HepG2 (cell line): Measurements from ENCODE around the gene MAP2K2. TPM values are rescaled to one million over a fixed set of nuclear protein-coding genes. Genes with fewer than 3 reads are reported as not detected.

Experiments used
- ATAC-seq: fragments of 200-7000 bp; cut with Tn5 transposase; 3 replicates; pipeline ENCODE4 v1.9.1; 2020; ENCODE audit warnings: mild to moderate bottlenecking, moderate library complexity
- BruUV-seq: library from RNA; stranded (reverse); fragments of 400-500 nt; replicated peaks from 2 replicates; lab custom pipeline; 2021; lab: Mats Ljungman, UMichigan
- CTCF ChIA-PET: fragments of 300-600 bp; formaldehyde crosslinking; extraction: SDS; loops from one replicate; lab custom pipeline; 2021; ENCODE audit warnings: low total read pairs, inconsistent platforms, low intra/inter-chr PET ratio; lab: Yijun Ruan, JAX
- POLR2A ChIA-PET: fragments of 350-600 bp; sonication (Branson Sonifier 250); formaldehyde crosslinking; loops from one replicate; lab custom pipeline; 2020; ENCODE audit warnings: antibody characterized with exemption, inconsistent platforms; lab: Yijun Ruan, JAX
- DNase-seq: peaks from one replicate; pipeline ENCODE4 v3.0.0-alpha.2; 2015; ENCODE audit warnings: low spot score
- FAIRE-seq: peaks from 3 replicates; lab custom pipeline; 2011; peaks lifted over from hg19 to GRCh38; lab: Jason Lieb, UNC
- H2AFZ ChIP-seq: one replicate; pipeline ENCODE4 v1.6.1; 2011; ENCODE audit warnings: low read length, inconsistent platforms
- H3K27ac ChIP-seq: fragments of 300-600 bp; 3 replicates; pipeline ENCODE4 v1.8.0; 2011; ENCODE audit warnings: mixed run types, mild to moderate bottlenecking, mixed read lengths, low read length, inconsistent platforms; ENCODE audit not compliant: insufficient read depth; ENCODE audit errors: extremely low read length
- H3K27me3 ChIP-seq, 2 experiments: fragments of 200-600 bp in 1 of 2; 2 replicates in 1 of 2; 3 replicates in 1 of 2; pipeline versions ENCODE4 v1.6.0 to v1.8.0; 2011; ENCODE audit warnings: low read length in 2 of 2, mild to moderate bottlenecking in 2 of 2, moderate library complexity in 2 of 2, inconsistent platforms in 1 of 2; ENCODE audit not compliant: insufficient read depth in 2 of 2, control insufficient read depth in 1 of 2
- H3K36me3 ChIP-seq, 2 experiments: fragments of 200-600 bp in 1 of 2; replicated peaks in 1 of 2; 2 replicates in 1 of 2; 3 replicates in 1 of 2; pipeline versions ENCODE4 v1.5.1 to v1.8.0; 2011; ENCODE audit warnings: low read length in 2 of 2, inconsistent platforms in 1 of 2; ENCODE audit not compliant: insufficient read depth in 2 of 2, control insufficient read depth in 1 of 2
- H3K4me1 ChIP-seq: 2 replicates; pipeline ENCODE4 v1.5.1; 2012; ENCODE audit warnings: low read length, inconsistent platforms; ENCODE audit not compliant: insufficient read depth
- H3K4me2 ChIP-seq: 2 replicates; pipeline ENCODE4 v1.6.0; 2011; ENCODE audit warnings: low read depth, low read length, inconsistent platforms
- H3K4me3 ChIP-seq, 3 experiments: fragments of 200-600 bp in 1 of 3; sonication (generic), shearing (Covaris generic) in 1 of 3; replicated peaks in 1 of 3; 2 replicates each; pipeline ENCODE4 v1.5.1; 2011 to 2016; ENCODE audit warnings: low read length in 3 of 3, inconsistent platforms in 2 of 3, low read depth in 2 of 3, mild to moderate bottlenecking in 2 of 3, control low read depth in 1 of 3, mixed read lengths in 1 of 3; ENCODE audit not compliant: insufficient read depth in 1 of 3
- H3K79me2 ChIP-seq: one replicate; pipeline ENCODE4 v1.6.1; 2011; ENCODE audit warnings: low read length, inconsistent platforms; ENCODE audit not compliant: insufficient read depth
- H3K9ac ChIP-seq: 2 replicates; pipeline ENCODE4 v1.6.0; 2011; ENCODE audit warnings: mild to moderate bottlenecking, low read depth, low read length, inconsistent platforms; ENCODE audit not compliant: insufficient read depth
- H3K9me3 ChIP-seq: 2 replicates; pipeline ENCODE4 v1.5.1; 2012; ENCODE audit warnings: mild to moderate bottlenecking, low read length
- H4K20me1 ChIP-seq: 2 replicates; pipeline ENCODE4 v1.6.0; 2011; ENCODE audit warnings: inconsistent platforms, mild to moderate bottlenecking, low read length, moderate library complexity; ENCODE audit not compliant: insufficient read depth
- ARNTL ChIP-seq: sonication (generic); formaldehyde crosslinking; IDR thresholded peaks from 2 replicates; pipeline ENCODE4 v1.4.0; 2020; ENCODE audit warnings: mild to moderate bottlenecking, missing genetic modification reagents
- CCAR2 ChIP-seq: fragments of 200-400 bp; formaldehyde crosslinking; optimal IDR thresholded peaks from 2 replicates; pipeline ENCODE3; 2018; ENCODE audit warnings: low read depth, mild to moderate bottlenecking, low read length, moderate library complexity
- ELF3 ChIP-seq: IDR thresholded peaks from 2 replicates; pipeline ENCODE4 v1.6.1; 2016; ENCODE audit warnings: missing genetic modification reagents, missing compliant biosample characterization
- HOXA3 ChIP-seq: sonication (generic); formaldehyde crosslinking; IDR thresholded peaks from 2 replicates; pipeline ENCODE4 v1.5.0; 2020; ENCODE audit warnings: missing genetic modification reagents
- SAFB2 ChIP-seq: sonication (generic); formaldehyde crosslinking; IDR thresholded peaks from 2 replicates; pipeline ENCODE4 v1.5.1; 2020; ENCODE audit warnings: missing genetic modification reagents, low read depth, mild to moderate bottlenecking, borderline replicate concordance
- SIX4 ChIP-seq: sonication (generic); formaldehyde crosslinking; IDR thresholded peaks from 2 replicates; pipeline ENCODE4 v1.4.0; 2020; ENCODE audit warnings: missing genetic modification reagents
- TFDP1 ChIP-seq: IDR thresholded peaks from 2 replicates; pipeline ENCODE4 v1.6.1; 2016; ENCODE audit warnings: missing compliant biosample characterization, missing genetic modification reagents, borderline replicate concordance
- ZBTB3 ChIP-seq: sonication (generic); formaldehyde crosslinking; IDR thresholded peaks from 2 replicates; pipeline ENCODE4 v1.4.0; 2020; ENCODE audit warnings: low read depth, mild to moderate bottlenecking, moderate library complexity, missing genetic modification reagents, borderline replicate concordance
- ZBTB38 ChIP-seq: sonication (generic); formaldehyde crosslinking; IDR thresholded peaks from 2 replicates; pipeline ENCODE4 v1.5.1; 2020; ENCODE audit warnings: mild to moderate bottlenecking, missing genetic modification reagents
- ZC3H13 ChIP-seq: sonication (generic); formaldehyde crosslinking; IDR thresholded peaks from 2 replicates; pipeline ENCODE4 v1.8.1; 2023; ENCODE audit warnings: mild to moderate bottlenecking, missing genetic modification reagents, moderate library complexity
- ZNF331 ChIP-seq: sonication (generic); formaldehyde crosslinking; IDR thresholded peaks from 2 replicates; pipeline ENCODE4 v1.4.0; 2020; ENCODE audit warnings: missing genetic modification reagents
- ZNF460 ChIP-seq: sonication (generic); formaldehyde crosslinking; IDR thresholded peaks from 2 replicates; pipeline ENCODE4 v1.5.1; 2020; ENCODE audit warnings: missing genetic modification reagents, mild to moderate bottlenecking, borderline replicate concordance
- ZNF564 ChIP-seq: sonication (generic); formaldehyde crosslinking; IDR thresholded peaks from 2 replicates; pipeline ENCODE4 v1.8.1; 2023; ENCODE audit warnings: mild to moderate bottlenecking, missing genetic modification reagents
- ZNF83 ChIP-seq: sonication (generic); formaldehyde crosslinking; IDR thresholded peaks from 2 replicates; pipeline ENCODE4 v1.4.0; 2020; ENCODE audit warnings: missing genetic modification reagents, mild to moderate bottlenecking, borderline replicate concordance
- WGBS: methylation state at CpG from one replicate; pipeline ENCODE4 v1.1.6; 2017; ENCODE audit warnings: low lambda C conversion rate; 5-methylcytosine and 5-hydroxymethylcytosine counted together
- in situ Hi-C: cut with HindIII; loops from 2 replicates; pipeline ENCODE4 v1.10.0; 2017; ENCODE audit warnings: low pct_unique_long_range_greater_than_20kb; ENCODE audit not compliant: extremely low pct_ligation_motif_present
- intact Hi-C: fragments of 100-400 bp; cut with micrococcal nuclease; formaldehyde crosslinking; loops from one replicate; pipeline ENCODE4 v1.10.0; 2022; ENCODE audit not compliant: unreplicated experiment
- polyA plus RNA-seq, 8 experiments: library from polyadenylated mRNA; depleted of rRNA in 3 of 8; stranded (reverse) in 7 of 8; unstranded in 1 of 8; fragments of >200 nt; fragmentation: Illumina TruSeq in 4 of 8; extraction: Trizol in 4 of 8; gene quantifications; 2 replicates each; pipeline versions ENCODE4 v1.2.1 to v1.2.3, GENCODE V29; 2011 to 2016; ENCODE audit warnings: low read depth in 4 of 8, missing spikeins in 1 of 8, mixed read lengths in 1 of 8; ENCODE audit not compliant: insufficient read depth in 1 of 8
- total RNA-seq, 5 experiments: library from RNA; depleted of rRNA; stranded (reverse); fragments of >200 nt; fragmentation: Illumina TruSeq; extraction: Trizol; gene quantifications; 2 replicates each; pipeline ENCODE4 v1.2.3, GENCODE V29; 2016; ENCODE audit warnings: low read depth in 1 of 5
- TF ChIP-seq, protein P1 (sequence below): sonication (generic); formaldehyde crosslinking; IDR thresholded peaks from 2 replicates; pipeline ENCODE4 v1.5.0; 2020; ENCODE audit warnings: missing genetic modification reagents, mild to moderate bottlenecking, borderline replicate concordance
- TF ChIP-seq, protein P2 (sequence below): sonication (generic); formaldehyde crosslinking; IDR thresholded peaks from 2 replicates; pipeline ENCODE4 v1.4.0; 2020; ENCODE audit warnings: low read depth, mild to moderate bottlenecking, missing genetic modification reagents
- TF ChIP-seq, protein P3 (sequence below): sonication (generic); formaldehyde crosslinking; IDR thresholded peaks from 2 replicates; pipeline ENCODE4 v1.8.1; 2023; ENCODE audit warnings: mild to moderate bottlenecking, inconsistent platforms, moderate library complexity, missing genetic modification reagents, borderline replicate concordance

Gene MAP2K2
- total and polyA plus RNA-seq, 2 of the 13 experiments (the other 11 are each of a cell fraction or from before 2014, with no cell fraction given), result 70.3 to 80.9 TPM

DNA sequence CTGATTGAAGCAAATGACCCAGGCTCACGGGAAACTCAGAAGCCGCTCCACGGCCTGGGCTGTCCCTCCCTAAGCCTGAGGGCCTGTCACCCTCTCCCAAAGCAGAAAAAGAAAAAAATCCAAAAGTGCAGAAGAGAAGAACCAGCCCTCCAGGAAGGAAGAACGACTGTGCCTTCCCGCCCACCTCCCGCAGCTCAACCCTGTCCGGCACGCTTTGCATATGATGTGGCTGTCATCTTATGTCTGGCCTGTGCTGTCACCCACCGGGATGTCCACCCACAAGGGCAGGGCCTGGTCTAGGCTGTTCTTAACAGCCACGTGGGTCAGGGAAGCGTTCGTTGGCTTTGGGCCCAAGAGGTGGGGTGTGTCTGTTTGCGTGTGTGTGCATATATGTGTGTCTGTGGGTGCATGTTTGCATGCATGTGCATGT, 70.9 kb downstream of the MAP2K2 start (continued):
- TF ChIP-seq, protein P1, sequence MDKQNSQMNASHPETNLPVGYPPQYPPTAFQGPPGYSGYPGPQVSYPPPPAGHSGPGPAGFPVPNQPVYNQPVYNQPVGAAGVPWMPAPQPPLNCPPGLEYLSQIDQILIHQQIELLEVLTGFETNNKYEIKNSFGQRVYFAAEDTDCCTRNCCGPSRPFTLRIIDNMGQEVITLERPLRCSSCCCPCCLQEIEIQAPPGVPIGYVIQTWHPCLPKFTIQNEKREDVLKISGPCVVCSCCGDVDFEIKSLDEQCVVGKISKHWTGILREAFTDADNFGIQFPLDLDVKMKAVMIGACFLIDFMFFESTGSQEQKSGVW (CRISPR knock-in tag), result no peak
- TF ChIP-seq ELF3 (CRISPR knock-in tag) (no peak), ZBTB38 (CRISPR knock-in tag) (peak; percentile 9; the same call in 1 of the 2 replicates), ZBTB3 (CRISPR knock-in tag) (0 out of 2 replicates have a peak, but pooled peaks have one; percentile 9), ARNTL (CRISPR knock-in tag) (no peak), ZNF83 (CRISPR knock-in tag) (no peak), ZNF564 (0 out of 2 replicates have a peak, but pooled peaks have one; percentile 40)

GRCh38 chr19:4052114-4052992, 71.6 kb downstream of the MAP2K2 start:
- Histone ChIP-seq H3K36me3 (peaks cover 33 to 60% of the 10 kb centered on the region in 2 experiments), H3K4me2 (peak overlapping the region; percentile 98), H4K20me1 (peaks cover 38% of the 10 kb centered on the region; the same call in 1 of the 2 replicates), H3K27ac (peak overlapping the region; percentile 99), H3K27me3 (no peaks in the 10 kb centered on the region), H3K4me3 (peak overlapping the region; percentile 42 to 70 (median 44); a peak in 5 of 6 replicates), H3K79me2 (peaks cover 59% of the 10 kb centered on the region), H3K9me3 (no peaks in the 10 kb centered on the region), H3K4me1 (peaks cover 33% of the 10 kb centered on the region), H2AFZ (no peak overlapping the region), H3K9ac (peak overlapping the region; percentile 92)
- peak; percentile 80 for FAIRE-seq
- DNase-seq, result peak; percentile 95
- CTCF ChIA-PET, result no interaction called here
- 7% methylated on average over 6 of the region's 27 CpGs for WGBS
- in situ Hi-C loops, result no loop called here
- intact Hi-C loops, result loop anchor here (10.0 kb wide), 1 partner anchor 92 kb away; no protein-coding TSS in a partner anchor
- no TSS peak for BruUV-seq
- POLR2A ChIA-PET, result interaction anchor here (1.0 to 2.6 kb wide), 12 partner anchors 9 to 290 kb away, joined by 3 to 16 read pairs (median 6); partner anchors contain the start of genes EEF2, PIAS4 and ZBTB7A
- ATAC-seq, result peak; percentile 86
- TF ChIP-seq, protein P2, sequence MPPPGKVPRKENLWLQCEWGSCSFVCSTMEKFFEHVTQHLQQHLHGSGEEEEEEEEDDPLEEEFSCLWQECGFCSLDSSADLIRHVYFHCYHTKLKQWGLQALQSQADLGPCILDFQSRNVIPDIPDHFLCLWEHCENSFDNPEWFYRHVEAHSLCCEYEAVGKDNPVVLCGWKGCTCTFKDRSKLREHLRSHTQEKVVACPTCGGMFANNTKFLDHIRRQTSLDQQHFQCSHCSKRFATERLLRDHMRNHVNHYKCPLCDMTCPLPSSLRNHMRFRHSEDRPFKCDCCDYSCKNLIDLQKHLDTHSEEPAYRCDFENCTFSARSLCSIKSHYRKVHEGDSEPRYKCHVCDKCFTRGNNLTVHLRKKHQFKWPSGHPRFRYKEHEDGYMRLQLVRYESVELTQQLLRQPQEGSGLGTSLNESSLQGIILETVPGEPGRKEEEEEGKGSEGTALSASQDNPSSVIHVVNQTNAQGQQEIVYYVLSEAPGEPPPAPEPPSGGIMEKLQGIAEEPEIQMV (CRISPR knock-in tag), result peak; percentile 74
- peak; percentile 78 for TF ChIP-seq ZNF331 (CRISPR knock-in tag)
- no peak for TF ChIP-seq TFDP1 (CRISPR knock-in tag)
- no peak for TF ChIP-seq CCAR2
- peak; percentile 80 for TF ChIP-seq ZC3H13
- peak; percentile 82 for TF ChIP-seq ZNF460
- TF ChIP-seq SAFB2 (CRISPR knock-in tag), result no peak
- peak; percentile 96 for TF ChIP-seq HOXA3 (CRISPR knock-in tag)
- TF ChIP-seq SIX4 (CRISPR knock-in tag), result no peak
- TF ChIP-seq, protein P3, sequence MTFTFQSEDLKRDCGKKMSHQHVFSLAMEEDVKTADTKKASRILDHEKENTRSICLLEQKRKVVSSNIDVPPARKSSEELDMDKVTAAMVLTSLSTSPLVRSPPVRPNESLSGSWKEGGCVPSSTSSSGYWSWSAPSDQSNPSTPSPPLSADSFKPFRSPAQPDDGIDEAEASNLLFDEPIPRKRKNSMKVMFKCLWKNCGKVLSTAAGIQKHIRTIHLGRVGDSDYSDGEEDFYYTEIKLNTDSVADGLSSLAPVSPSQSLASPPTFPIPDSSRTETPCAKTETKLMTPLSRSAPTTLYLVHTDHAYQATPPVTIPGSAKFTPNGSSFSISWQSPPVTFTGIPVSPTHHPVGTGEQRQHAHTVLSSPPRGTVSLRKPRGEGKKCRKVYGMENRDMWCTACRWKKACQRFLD (CRISPR knock-in tag), result 0 out of 2 replicates have a peak, but pooled peaks have one; percentile 19
